Neural cell (in vitro differentiated cells): ENCODE data around the gene MST1.

Source experiments
- CTCF ChIP-seq: fragments of 450-650 bp; IDR thresholded peaks from 2 replicates; pipeline ENCODE4 v1.5.1; 2014; ENCODE audit warnings: antibody characterized with exemption, mild to moderate bottlenecking, moderate library complexity; ENCODE audit not compliant: poor library complexity, severe bottlenecking
- EP300 ChIP-seq: fragments of 450-650 bp; conservative IDR thresholded peaks from 2 replicates; pipeline ENCODE4 v1.6.1; 2014; ENCODE audit warnings: antibody characterized with exemption, mild to moderate bottlenecking, moderate library complexity; ENCODE audit not compliant: poor library complexity, severe bottlenecking
- EZH2 ChIP-seq: fragments of 200-600, 300-800 bp; shearing (Covaris generic), sonication (generic); IDR thresholded peaks from 2 replicates; pipeline ENCODE4 v1.6.1; 2014; ENCODE audit warnings: antibody characterized with exemption, low read length, borderline replicate concordance, mild to moderate bottlenecking; ENCODE audit not compliant: insufficient read depth, poor library complexity, severe bottlenecking
- MXI1 ChIP-seq: fragments of 450-650 bp; conservative IDR thresholded peaks from 2 replicates; pipeline ENCODE4 v1.6.1; 2014; ENCODE audit warnings: antibody characterized with exemption, mild to moderate bottlenecking; ENCODE audit not compliant: poor library complexity, severe bottlenecking
- TAF1 ChIP-seq: IDR thresholded peaks from 2 replicates; pipeline ENCODE4 v1.6.1; 2012; ENCODE audit warnings: low read depth

- no peak for TF ChIP-seq EZH2
- TF ChIP-seq CTCF: no peak
- TF ChIP-seq TAF1: no peak
- no peak for TF ChIP-seq EP300
- TF ChIP-seq MXI1: no peak
Observed at GRCh38 chr3:49717211-49717958, 28.1 kb upstream of the MST1 start.
